Heart left ventricle (tissue), 13 donors: ENCODE data around the gene NDST1.

Source experiments
- CTCF ChIP-seq, 12 donors: fragments of 200-600 bp; sonication (generic) in 4 of 12; IDR thresholded peaks; one replicate each; pipeline versions ENCODE4 v1.5.0 to v1.8.0; 2018 to 2022; ENCODE audit warnings: antibody characterized with exemption in 12 of 12, mild to moderate bottlenecking in 5 of 12
- POLR2A ChIP-seq, 2 donors: fragments of 450-650 bp; IDR thresholded peaks; one replicate each; pipeline ENCODE4 v1.6.1; 2017; ENCODE audit warnings: antibody characterized with exemption in 2 of 2, mild to moderate bottlenecking in 2 of 2, moderate library complexity in 2 of 2
- donor health status: ischemic (EF 13 %, LVEDD 7.1; RV severe dilation, severe dysfunction).
- donor health status: DM: no; HTN: yes; CAD: no.
- donor health status: DM: no; HTN: no; CAD: no.
- donor health status: ischemic (EF 25% LVEDD 6.9; RV normal size, moderate dysfunction).
- donor health status: ischemic (EF 25% LVEDD 5.7; RV mildly dilated, moderate dysfunction).
- donor health status: ischemic (EF 35%, LVEDD 5.7; RV mildly dilated, moderate dysfunction).
- donor health status: nonischemic (EF 11% LVEDD 7.7; RV severe dilation, severe dysfunction).
- donor health status: DM: yes; HTN: yes; CAD: no.
- donor health status: PGD.
- donor health status: ischemic (EF 29% LVEDD 5.4; RV normal size, mild dysfunction).
- donor health status: nonischemic (EF 23%, LVEDD 6.1; RV moderate dilation, normal function).

GRCh38 chr5:150496534-150496933, 11.4 kb upstream of the NDST1 start:
- TF ChIP-seq CTCF (IDR thresholded peaks at IDR 0.05), result no peak
- no peak for TF ChIP-seq POLR2A (IDR thresholded peaks at IDR 0.05)
